Measurements from ENCODE around the gene BGLAP. TPM values are rescaled to one million over a fixed set of nuclear protein-coding genes. Genes with fewer than 3 reads are reported as not detected.
A peak's percentile ranks its signal among the peaks of the same experiment; 100 is the strongest.

The BGLAP gene
- total RNA-seq, 2 donors from 2014 or later = 0.52 TPM; not detected in 1

DNA sequence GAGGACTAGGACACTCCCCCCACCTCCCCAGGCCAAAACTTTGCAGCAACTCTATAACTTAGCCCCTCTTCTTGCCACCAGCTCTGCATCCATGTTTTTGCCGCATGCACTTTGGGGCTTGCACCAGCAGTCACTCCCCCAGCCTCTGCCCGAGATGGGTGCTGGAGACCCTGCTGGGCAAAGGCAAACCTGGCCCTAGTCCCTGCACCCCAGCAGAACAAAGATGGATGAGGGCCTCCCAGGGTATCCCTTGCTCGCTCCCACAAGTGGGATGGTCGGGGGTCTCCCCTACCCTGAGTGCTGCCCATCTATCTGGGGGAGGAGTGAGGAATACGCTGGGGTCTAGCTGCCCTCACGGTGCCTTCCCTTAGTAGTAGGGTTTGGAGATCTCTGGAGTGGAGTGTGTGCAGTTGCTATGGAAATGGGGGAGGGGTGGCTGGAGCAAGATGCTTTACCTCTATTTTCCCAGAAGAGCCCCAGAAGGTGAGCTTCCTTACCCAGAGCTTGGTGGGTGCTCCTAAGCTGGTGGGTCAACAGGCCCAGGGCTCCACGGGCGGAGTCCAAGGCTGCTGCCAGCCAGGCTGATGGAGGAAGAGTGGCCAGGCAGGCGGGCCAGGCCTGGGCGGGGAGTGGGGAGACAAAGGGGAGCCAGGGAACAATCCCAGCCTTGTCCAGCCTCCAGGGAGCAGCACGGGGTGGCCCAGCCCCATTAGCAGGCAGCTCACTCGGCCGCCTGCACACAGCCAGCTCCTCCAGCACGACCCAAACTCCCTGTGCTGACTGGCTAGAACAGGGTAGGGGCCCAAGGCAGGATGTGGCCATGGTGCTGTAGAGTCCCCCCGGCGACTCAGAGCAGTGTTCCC lies 5.7 kb downstream of the BGLAP start, which contains the start of gene PAQR6:
Gene PAQR6, minus strand, starts transcription at position 597 of the 863 bp plus-strand sequence. CDS start 1,325 bp downstream, outside the sequence.
- H3K27ac ChIP-seq = no peak within 1 kb of the TSS
- TF ChIP-seq, protein P1, sequence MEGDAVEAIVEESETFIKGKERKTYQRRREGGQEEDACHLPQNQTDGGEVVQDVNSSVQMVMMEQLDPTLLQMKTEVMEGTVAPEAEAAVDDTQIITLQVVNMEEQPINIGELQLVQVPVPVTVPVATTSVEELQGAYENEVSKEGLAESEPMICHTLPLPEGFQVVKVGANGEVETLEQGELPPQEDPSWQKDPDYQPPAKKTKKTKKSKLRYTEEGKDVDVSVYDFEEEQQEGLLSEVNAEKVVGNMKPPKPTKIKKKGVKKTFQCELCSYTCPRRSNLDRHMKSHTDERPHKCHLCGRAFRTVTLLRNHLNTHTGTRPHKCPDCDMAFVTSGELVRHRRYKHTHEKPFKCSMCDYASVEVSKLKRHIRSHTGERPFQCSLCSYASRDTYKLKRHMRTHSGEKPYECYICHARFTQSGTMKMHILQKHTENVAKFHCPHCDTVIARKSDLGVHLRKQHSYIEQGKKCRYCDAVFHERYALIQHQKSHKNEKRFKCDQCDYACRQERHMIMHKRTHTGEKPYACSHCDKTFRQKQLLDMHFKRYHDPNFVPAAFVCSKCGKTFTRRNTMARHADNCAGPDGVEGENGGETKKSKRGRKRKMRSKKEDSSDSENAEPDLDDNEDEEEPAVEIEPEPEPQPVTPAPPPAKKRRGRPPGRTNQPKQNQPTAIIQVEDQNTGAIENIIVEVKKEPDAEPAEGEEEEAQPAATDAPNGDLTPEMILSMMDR (IDR thresholded peaks at IDR 0.05) = no peak
- TF ChIP-seq POLR2A (IDR thresholded peaks at IDR 0.05) = no peak
- WGBS, 2 donors = 28 to 51% methylated on average over 8 to 15 of the region's 16 CpGs
- peak; percentile 41 for ATAC-seq
- H3K4me3 ChIP-seq = no peak within 1 kb of the TSS
- H3K4me1 ChIP-seq = peaks cover 29% of the 10 kb centered on the region
- H3K36me3 ChIP-seq (replicated peaks in 1 of 2; ENCODE audit: insufficient read depth in 1 of 2, low read depth in 2 of 2) = peaks cover 7 to 28% of the 10 kb centered on the region in 2 donors
- peak; percentile 31 to 50 (median 37) for DNase-seq
- H3K9me3 ChIP-seq = no peaks in the 10 kb centered on the region
- intact Hi-C loops (cut with DNase I) = no loop called here
- H3K27me3 ChIP-seq = no peaks in the 10 kb centered on the region

- H3K36me3 ChIP-seq (replicated peaks in 1 of 2; ENCODE audit: insufficient read depth in 1 of 2, low read depth in 2 of 2) = peaks cover 8 to 29% of the 10 kb centered on the region in 2 donors
- no peaks in the 10 kb centered on the region for H3K9me3 ChIP-seq
- H3K4me3 ChIP-seq = no peak overlapping the region
- no peak for DNase-seq
- WGBS, 2 donors = 65 to 72% methylated on average over 4 of the region's 4 CpGs
- no peaks in the 10 kb centered on the region for H3K27me3 ChIP-seq
- intact Hi-C loops (cut with DNase I) = no loop called here
- no peak overlapping the region for H3K27ac ChIP-seq
- peaks cover 29% of the 10 kb centered on the region for H3K4me1 ChIP-seq
- peak; percentile 7 for ATAC-seq
- TF ChIP-seq, protein P1 (IDR thresholded peaks at IDR 0.05) = no peak
- TF ChIP-seq POLR2A (IDR thresholded peaks at IDR 0.05) = no peak
Observed at GRCh38 chr1:156248323-156248683, 6.3 kb downstream of the BGLAP start.

- H3K36me3 ChIP-seq (replicated peaks in 1 of 2; ENCODE audit: insufficient read depth in 1 of 2, low read depth in 2 of 2) = peaks cover 8 to 37% of the 10 kb centered on the region in 2 donors
- DNase-seq (no peak), ATAC-seq (no peak)
- H3K4me1 ChIP-seq = peaks cover 29% of the 10 kb centered on the region
- 79 to 100% methylated on average over 1 to 5 of the region's 5 CpGs for WGBS, 2 donors
- no peaks in the 10 kb centered on the region for H3K9me3 ChIP-seq
- intact Hi-C loops (cut with DNase I) = no loop called here
- H3K27ac ChIP-seq = no peak overlapping the region
- TF ChIP-seq POLR2A (IDR thresholded peaks at IDR 0.05) = no peak
- TF ChIP-seq, protein P1 (IDR thresholded peaks at IDR 0.05) = no peak
- H3K4me3 ChIP-seq = no peak overlapping the region
- H3K27me3 ChIP-seq = no peaks in the 10 kb centered on the region
Observed at GRCh38 chr1:156249593-156249992, 7.6 kb downstream of the BGLAP start.

DNA sequence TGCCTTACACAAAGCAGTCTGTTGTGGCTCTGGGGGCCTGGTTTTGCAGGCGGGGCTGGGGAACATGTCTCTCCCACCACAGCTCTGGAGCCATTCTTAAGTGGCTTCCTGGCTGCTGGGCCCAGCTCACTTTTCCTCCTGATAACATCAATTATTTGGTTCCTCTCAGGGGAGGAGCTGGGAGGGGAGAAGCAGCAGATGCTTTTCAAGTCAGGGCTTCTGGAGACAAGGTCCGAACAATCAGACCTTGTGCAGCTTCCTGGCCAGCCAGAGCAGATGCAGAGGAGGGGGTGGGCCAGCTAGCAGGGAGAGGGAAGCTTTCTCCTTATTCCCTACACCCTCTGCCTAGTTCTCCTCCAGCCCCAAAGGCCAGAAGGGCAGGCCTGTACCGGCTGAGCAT lies 9.5 kb downstream of the BGLAP start:
- no peaks in the 10 kb centered on the region for H3K9me3 ChIP-seq
- H3K36me3 ChIP-seq (replicated peaks in 1 of 2; ENCODE audit: insufficient read depth in 1 of 2, low read depth in 2 of 2) = peaks cover 8 to 37% of the 10 kb centered on the region in 2 donors
- 54 to 72% methylated on average over 2 to 3 of the region's 3 CpGs for WGBS, 2 donors
- TF ChIP-seq POLR2A (IDR thresholded peaks at IDR 0.05) = no peak
- TF ChIP-seq, protein P1 (IDR thresholded peaks at IDR 0.05) = no peak
- no peak overlapping the region for H3K27ac ChIP-seq
- intact Hi-C loops (cut with DNase I) = no loop called here
- H3K4me1 ChIP-seq = peaks cover 15% of the 10 kb centered on the region
- DNase-seq (no peak), ATAC-seq (no peak)
- H3K4me3 ChIP-seq = no peak overlapping the region
- no peaks in the 10 kb centered on the region for H3K27me3 ChIP-seq

Data from body of pancreas (tissue), 4 donors.